Lower lobe of right lung (tissue), 2 donors: Measurements from ENCODE around the gene ASTN2. TPM values are rescaled to one million over a fixed set of nuclear protein-coding genes. Genes with fewer than 3 reads are reported as not detected.

ENCODE experiments used
- ATAC-seq, 2 donors: fragments of 200-7000 bp; cut with Tn5 transposase; one replicate each; pipeline ENCODE4 v1.9.1; 2020 to 2022; ENCODE audit warnings: mild to moderate bottlenecking in 2 of 2, moderate library complexity in 2 of 2
- DNase-seq: peaks from one replicate; pipeline ENCODE4 v3.0.0-alpha.2; 2020
- H3K27ac ChIP-seq: fragments of 200-600 bp; one replicate; pipeline ENCODE4 v1.8.0; 2022
- H3K27me3 ChIP-seq: fragments of 200-600 bp; one replicate; pipeline ENCODE4 v1.8.0; 2022; ENCODE audit warnings: low read depth
- H3K36me3 ChIP-seq: fragments of 200-600 bp; one replicate; pipeline ENCODE4 v1.8.0; 2022; ENCODE audit warnings: mild to moderate bottlenecking
- H3K4me1 ChIP-seq: fragments of 200-600 bp; one replicate; pipeline ENCODE4 v1.8.0; 2022
- H3K4me3 ChIP-seq: fragments of 200-600 bp; one replicate; pipeline ENCODE4 v1.8.0; 2022; ENCODE audit warnings: mild to moderate bottlenecking
- H3K9me3 ChIP-seq: fragments of 200-600 bp; one replicate; pipeline ENCODE4 v1.8.0; 2022
- intact Hi-C: fragments of 100-400 bp; cut with DNase I; formaldehyde crosslinking; loops from one replicate; pipeline ENCODE4 v1.11.0; 2022
- total RNA-seq: library from RNA; stranded (reverse); fragmentation: NEBNext Ultra II Directional; extraction: Animal tissue kit (Norgen Biotek cat#: 25700); gene quantifications from one replicate; pipeline ENCODE4 v1.2.1, GENCODE V29; 2021
- TF ChIP-seq, protein P1 (sequence below): fragments of 200-600 bp; IDR thresholded peaks from one replicate; pipeline ENCODE4 v1.8.0; 2022; ENCODE audit warnings: antibody characterized with exemption, mild to moderate bottlenecking
- donor health status: DM: no; HTN: yes; CAD: no; lungs with severe emphysema.

ASTN2 gene
- total RNA-seq, 1 donor from 2014 or later: 4.3 TPM

DNA sequence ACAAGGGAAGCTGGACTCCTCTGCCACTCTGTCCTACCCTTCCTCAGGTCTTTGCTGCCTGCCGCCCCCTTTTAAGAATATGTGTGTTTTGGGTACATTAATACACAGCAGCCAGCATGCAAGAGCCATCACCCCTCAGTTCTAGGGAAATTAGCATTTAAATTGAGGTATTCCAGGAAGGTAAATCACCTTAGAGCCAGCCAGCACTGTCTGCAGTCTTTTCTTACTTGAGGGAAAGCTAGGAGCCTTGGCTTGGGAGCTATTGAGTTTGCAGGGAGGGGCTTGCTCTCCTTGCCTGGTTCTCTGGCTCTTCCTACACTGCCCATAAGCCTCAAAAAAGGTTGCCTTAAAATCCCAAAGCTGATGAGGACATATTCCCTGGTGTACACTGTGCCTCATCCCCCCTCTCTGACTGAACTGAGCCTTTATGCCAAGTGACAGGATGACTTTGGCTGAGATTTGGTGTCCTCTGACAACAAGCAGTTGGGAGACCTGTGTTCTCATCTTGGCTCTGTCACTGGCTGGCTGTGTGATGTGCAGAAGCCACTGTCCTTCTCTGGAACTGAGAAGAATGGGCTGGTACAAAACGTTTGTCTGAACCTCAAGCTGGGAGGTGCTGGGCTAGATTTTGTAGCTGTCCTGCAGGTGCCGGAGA, 673.6 kb downstream of the ASTN2 start:
- no peaks in the 10 kb centered on the region for H3K27me3 ChIP-seq
- no peaks in the 10 kb centered on the region for H3K36me3 ChIP-seq
- ATAC-seq: no peak
- no peak for DNase-seq
- no peaks in the 10 kb centered on the region for H3K9me3 ChIP-seq
- TF ChIP-seq, protein P1, sequence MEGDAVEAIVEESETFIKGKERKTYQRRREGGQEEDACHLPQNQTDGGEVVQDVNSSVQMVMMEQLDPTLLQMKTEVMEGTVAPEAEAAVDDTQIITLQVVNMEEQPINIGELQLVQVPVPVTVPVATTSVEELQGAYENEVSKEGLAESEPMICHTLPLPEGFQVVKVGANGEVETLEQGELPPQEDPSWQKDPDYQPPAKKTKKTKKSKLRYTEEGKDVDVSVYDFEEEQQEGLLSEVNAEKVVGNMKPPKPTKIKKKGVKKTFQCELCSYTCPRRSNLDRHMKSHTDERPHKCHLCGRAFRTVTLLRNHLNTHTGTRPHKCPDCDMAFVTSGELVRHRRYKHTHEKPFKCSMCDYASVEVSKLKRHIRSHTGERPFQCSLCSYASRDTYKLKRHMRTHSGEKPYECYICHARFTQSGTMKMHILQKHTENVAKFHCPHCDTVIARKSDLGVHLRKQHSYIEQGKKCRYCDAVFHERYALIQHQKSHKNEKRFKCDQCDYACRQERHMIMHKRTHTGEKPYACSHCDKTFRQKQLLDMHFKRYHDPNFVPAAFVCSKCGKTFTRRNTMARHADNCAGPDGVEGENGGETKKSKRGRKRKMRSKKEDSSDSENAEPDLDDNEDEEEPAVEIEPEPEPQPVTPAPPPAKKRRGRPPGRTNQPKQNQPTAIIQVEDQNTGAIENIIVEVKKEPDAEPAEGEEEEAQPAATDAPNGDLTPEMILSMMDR: no peak
- intact Hi-C loops: no loop called here
- H3K27ac ChIP-seq: no peak overlapping the region
- no peaks in the 10 kb centered on the region for H3K4me1 ChIP-seq
- H3K4me3 ChIP-seq: no peak overlapping the region

DNA sequence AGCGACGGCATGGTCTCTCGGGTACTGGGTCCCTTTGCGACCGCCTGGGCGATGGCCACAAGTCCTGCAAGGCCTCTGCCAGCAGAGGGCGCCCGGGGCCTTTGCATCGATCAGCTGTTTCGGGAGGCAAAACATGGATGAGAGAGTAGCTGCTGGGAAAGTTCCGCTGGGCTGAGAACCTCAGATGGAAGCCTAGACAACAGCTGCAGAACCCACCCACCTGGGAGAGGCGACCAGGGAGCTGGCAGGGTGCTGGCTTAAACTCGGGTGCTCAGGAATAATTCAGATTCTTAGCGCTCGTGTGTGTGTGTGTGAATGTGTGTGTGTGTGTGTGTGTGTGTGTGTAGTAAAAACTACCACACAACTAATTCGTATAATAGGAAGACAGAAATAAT, 677.7 kb downstream of the ASTN2 start:
- TF ChIP-seq, protein P1: peak; percentile 91
- ATAC-seq (peak; percentile 78 to 86), DNase-seq (peak; percentile 82)
- Histone ChIP-seq H3K4me1 (no peaks in the 10 kb centered on the region), H3K4me3 (no peak overlapping the region), H3K36me3 (no peaks in the 10 kb centered on the region), H3K27ac (no peak overlapping the region), H3K27me3 (no peaks in the 10 kb centered on the region), H3K9me3 (no peaks in the 10 kb centered on the region)
- intact Hi-C loops: loop anchor here (10.0 kb wide), 1 partner anchor 128 kb away; no protein-coding TSS in a partner anchor

DNA sequence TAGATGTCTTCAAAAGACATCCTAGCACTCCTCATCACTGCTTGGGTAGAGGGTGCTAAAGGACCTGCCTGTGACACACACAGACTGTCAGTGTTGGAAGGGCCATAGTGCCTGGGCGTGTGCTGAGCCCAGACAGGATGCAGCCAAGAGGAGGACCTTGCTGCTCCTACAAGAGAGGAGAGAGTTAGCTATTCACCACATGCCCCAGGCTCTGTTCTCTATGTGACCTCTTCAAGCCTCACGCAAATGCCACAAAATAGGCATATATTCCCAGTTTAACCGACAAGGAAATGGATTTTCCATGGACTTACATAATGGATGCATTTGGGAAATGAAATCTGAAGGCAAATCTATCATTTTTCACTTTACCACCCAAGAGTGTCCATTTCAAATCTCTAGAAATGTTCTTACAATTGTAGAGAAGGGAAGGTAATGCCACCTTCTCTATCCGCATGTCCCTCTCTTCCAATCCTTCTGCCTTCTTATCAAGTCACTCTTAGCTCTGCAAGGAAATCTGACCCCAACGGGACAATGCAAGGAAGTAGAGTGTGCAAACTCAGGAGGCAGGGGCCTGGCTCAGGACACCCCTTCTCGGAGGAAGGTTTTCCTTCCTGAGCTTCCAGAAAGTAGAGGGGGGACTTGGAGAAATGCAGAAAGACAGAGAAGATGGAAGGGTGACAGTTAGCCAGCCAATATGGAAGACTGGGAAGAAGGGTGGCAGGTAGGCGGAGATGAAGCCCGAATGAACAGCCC, 678.3 kb downstream of the ASTN2 start:
- ATAC-seq (no peak), DNase-seq (no peak)
- H3K4me1 ChIP-seq: no peaks in the 10 kb centered on the region
- no peak overlapping the region for H3K4me3 ChIP-seq
- TF ChIP-seq, protein P1: no peak
- no peaks in the 10 kb centered on the region for H3K27me3 ChIP-seq
- no peak overlapping the region for H3K27ac ChIP-seq
- no peaks in the 10 kb centered on the region for H3K36me3 ChIP-seq
- intact Hi-C loops: loop anchor here (10.0 kb wide), 1 partner anchor 128 kb away; no protein-coding TSS in a partner anchor
- H3K9me3 ChIP-seq: no peaks in the 10 kb centered on the region

GRCh38 chr9:116733010-116733641, 681.7 kb downstream of the ASTN2 start:
- no peak overlapping the region for H3K4me3 ChIP-seq
- ATAC-seq (no peak), DNase-seq (no peak)
- H3K4me1 ChIP-seq: no peaks in the 10 kb centered on the region
- no peaks in the 10 kb centered on the region for H3K36me3 ChIP-seq
- no peak overlapping the region for H3K27ac ChIP-seq
- TF ChIP-seq, protein P1: no peak
- no peaks in the 10 kb centered on the region for H3K9me3 ChIP-seq
- intact Hi-C loops: loop anchor here (10.0 kb wide), 1 partner anchor 132 kb away; no protein-coding TSS in a partner anchor
- H3K27me3 ChIP-seq: no peaks in the 10 kb centered on the region

GRCh38 chr9:116726602-116727001, 688.3 kb downstream of the ASTN2 start:
- Histone ChIP-seq H3K9me3 (no peaks in the 10 kb centered on the region), H3K4me3 (no peak overlapping the region)

More at GRCh38 chr9:116726602-116727001, 688.3 kb downstream of the ASTN2 start:
- ATAC-seq: no peak
- no peak overlapping the region for H3K27ac ChIP-seq
- H3K36me3 ChIP-seq: no peaks in the 10 kb centered on the region
- DNase-seq: no peak
- TF ChIP-seq, protein P1: no peak
- H3K27me3 ChIP-seq: no peaks in the 10 kb centered on the region
- H3K4me1 ChIP-seq: no peaks in the 10 kb centered on the region
- intact Hi-C loops: no loop called here
